ENCODE results near the gene FHOD3.

DNA sequence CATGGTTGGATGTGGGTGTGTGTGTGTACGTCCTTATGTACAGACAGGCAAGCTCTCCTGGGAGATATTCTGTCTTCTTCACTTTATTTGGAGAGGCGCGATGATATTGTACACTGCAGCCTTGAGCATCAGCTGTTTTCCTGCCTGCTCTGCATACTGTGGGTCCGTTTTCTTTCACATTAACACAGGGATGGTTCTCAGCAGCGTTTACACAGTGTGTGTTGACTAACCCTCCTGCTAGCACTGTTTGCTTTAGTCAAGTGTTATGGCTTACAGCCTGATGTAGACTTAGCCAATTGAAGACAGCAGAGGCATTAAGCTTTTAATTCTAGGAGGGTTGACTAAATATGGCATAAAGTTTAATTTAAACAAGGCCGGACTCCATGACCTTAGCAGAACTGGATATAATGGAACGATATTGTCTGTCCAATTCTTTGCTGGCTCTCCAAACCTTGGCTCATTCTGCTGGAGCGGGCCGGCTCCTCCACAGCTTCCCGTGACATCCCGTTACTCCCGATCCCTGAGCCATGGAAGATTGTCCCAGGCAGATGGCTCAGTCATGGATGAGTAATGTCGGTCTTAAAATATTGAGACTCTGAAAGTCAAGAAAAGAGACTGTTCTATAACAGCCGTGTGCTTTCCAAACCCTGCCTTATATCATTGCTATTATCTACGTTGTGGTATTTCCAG lies 396.6 kb downstream of the FHOD3 start:
- TF ChIP-seq, protein P1, sequence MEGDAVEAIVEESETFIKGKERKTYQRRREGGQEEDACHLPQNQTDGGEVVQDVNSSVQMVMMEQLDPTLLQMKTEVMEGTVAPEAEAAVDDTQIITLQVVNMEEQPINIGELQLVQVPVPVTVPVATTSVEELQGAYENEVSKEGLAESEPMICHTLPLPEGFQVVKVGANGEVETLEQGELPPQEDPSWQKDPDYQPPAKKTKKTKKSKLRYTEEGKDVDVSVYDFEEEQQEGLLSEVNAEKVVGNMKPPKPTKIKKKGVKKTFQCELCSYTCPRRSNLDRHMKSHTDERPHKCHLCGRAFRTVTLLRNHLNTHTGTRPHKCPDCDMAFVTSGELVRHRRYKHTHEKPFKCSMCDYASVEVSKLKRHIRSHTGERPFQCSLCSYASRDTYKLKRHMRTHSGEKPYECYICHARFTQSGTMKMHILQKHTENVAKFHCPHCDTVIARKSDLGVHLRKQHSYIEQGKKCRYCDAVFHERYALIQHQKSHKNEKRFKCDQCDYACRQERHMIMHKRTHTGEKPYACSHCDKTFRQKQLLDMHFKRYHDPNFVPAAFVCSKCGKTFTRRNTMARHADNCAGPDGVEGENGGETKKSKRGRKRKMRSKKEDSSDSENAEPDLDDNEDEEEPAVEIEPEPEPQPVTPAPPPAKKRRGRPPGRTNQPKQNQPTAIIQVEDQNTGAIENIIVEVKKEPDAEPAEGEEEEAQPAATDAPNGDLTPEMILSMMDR (conservative IDR thresholded peaks at IDR 0.05; ENCODE audit: low read depth in 2 of 2) = no peak
- TF ChIP-seq EZH2 (IDR thresholded peaks at IDR 0.05; ENCODE audit: low read depth, unreplicated experiment) = no peak
- TF ChIP-seq POLR2AphosphoS5 (IDR thresholded peaks at IDR 0.05; ENCODE audit: low read depth) = no peak
